Astrocyte (in vitro differentiated cells and primary cell): ENCODE data around the gene CABCOCO1.

Experiments
- EZH2 ChIP-seq: IDR thresholded peaks from 2 replicates; pipeline ENCODE4 v1.6.1; 2012; ENCODE audit warnings: mild to moderate bottlenecking, low read length, inconsistent platforms; ENCODE audit not compliant: insufficient read depth
- TF ChIP-seq, protein P1 (sequence below): IDR thresholded peaks from 2 replicates; pipeline ENCODE4 v1.5.1; 2011; ENCODE audit warnings: low read depth, mild to moderate bottlenecking, inconsistent platforms, low read length, moderate library complexity; ENCODE audit not compliant: insufficient read depth

DNA sequence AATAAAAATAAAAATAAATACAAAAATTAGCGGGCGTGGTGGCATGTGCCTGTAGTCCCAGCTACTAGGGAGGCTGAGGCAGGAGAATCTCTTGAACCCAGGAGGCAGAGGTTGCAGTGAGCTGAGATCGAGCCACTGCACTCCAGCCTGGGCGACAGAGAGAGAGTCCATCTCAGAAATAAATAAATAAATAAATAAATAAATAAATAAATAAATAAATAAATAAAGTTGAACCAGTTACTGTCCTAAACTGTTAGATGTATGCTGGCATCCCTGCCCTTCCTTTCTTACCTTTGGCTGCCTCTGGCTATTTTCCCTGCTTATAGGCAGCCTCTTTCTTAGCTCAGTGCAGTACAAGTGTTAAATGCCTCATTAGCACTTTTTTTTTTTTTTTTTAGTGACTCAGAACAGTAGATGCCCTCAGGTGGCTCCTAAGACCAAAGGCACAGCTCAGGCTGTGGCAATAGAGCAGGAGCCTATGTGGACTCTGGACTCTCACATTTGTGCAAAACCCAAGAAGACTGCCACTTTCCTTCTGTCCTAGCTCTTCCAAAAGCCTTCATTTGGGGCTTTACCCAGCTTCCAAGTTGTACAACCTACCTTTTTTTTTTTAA is 30.6 kb upstream of the CABCOCO1 start:
- TF ChIP-seq, protein P1, sequence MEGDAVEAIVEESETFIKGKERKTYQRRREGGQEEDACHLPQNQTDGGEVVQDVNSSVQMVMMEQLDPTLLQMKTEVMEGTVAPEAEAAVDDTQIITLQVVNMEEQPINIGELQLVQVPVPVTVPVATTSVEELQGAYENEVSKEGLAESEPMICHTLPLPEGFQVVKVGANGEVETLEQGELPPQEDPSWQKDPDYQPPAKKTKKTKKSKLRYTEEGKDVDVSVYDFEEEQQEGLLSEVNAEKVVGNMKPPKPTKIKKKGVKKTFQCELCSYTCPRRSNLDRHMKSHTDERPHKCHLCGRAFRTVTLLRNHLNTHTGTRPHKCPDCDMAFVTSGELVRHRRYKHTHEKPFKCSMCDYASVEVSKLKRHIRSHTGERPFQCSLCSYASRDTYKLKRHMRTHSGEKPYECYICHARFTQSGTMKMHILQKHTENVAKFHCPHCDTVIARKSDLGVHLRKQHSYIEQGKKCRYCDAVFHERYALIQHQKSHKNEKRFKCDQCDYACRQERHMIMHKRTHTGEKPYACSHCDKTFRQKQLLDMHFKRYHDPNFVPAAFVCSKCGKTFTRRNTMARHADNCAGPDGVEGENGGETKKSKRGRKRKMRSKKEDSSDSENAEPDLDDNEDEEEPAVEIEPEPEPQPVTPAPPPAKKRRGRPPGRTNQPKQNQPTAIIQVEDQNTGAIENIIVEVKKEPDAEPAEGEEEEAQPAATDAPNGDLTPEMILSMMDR, result no peak
- no peak for TF ChIP-seq EZH2
